ENCODE results near the gene SCCPDH. TPM values are rescaled to one million over a fixed set of nuclear protein-coding genes. Genes with fewer than 3 reads are reported as not detected.
A peak's percentile ranks its signal among the peaks of the same experiment; 100 is the strongest.

SCCPDH gene
- total RNA-seq, 1 experiment from 2014 or later = 10.9 TPM

DNA sequence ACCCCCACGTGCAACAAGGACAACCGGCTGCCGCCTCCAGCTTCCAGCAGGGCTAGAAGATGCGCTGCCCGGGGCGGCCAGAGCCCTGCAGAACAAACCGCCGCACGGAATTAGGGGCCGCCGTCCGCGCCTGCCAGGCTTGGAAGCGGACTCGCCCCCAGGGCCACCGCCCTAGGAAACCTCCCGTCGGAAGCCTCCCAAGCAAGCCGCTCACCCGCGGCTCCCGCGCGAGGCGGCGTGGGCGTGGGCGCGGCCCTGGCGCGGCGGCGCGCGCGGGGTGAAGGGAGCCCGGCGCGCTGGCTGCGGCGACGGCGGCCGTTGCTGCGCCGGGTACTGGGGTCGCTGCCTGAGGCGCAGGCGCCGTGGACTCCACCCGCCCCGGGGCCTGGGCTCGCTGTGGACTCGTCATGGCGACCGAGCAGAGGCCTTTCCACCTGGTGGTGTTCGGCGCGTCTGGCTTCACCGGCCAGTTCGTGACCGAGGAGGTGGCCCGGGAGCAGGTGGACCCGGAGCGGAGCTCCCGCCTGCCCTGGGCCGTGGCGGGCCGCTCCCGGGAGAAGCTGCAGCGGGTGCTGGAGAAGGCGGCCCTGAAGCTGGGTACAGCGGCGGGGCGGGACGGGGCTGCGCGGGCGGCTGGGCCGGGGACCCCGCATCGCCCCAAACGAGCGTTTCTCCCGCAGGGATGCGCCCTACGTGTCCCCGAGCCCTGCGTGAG, at the start of gene SCCPDH (continued):
- TF ChIP-seq TEAD4 (CRISPR knock-in tag; IDR thresholded peaks at IDR 0.05) = no peak
- TF ChIP-seq, protein P1, sequence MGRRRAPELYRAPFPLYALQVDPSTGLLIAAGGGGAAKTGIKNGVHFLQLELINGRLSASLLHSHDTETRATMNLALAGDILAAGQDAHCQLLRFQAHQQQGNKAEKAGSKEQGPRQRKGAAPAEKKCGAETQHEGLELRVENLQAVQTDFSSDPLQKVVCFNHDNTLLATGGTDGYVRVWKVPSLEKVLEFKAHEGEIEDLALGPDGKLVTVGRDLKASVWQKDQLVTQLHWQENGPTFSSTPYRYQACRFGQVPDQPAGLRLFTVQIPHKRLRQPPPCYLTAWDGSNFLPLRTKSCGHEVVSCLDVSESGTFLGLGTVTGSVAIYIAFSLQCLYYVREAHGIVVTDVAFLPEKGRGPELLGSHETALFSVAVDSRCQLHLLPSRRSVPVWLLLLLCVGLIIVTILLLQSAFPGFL (CRISPR knock-in tag; IDR thresholded peaks at IDR 0.05; ENCODE audit: borderline replicate concordance) = no peak
- TF ChIP-seq, protein P2, sequence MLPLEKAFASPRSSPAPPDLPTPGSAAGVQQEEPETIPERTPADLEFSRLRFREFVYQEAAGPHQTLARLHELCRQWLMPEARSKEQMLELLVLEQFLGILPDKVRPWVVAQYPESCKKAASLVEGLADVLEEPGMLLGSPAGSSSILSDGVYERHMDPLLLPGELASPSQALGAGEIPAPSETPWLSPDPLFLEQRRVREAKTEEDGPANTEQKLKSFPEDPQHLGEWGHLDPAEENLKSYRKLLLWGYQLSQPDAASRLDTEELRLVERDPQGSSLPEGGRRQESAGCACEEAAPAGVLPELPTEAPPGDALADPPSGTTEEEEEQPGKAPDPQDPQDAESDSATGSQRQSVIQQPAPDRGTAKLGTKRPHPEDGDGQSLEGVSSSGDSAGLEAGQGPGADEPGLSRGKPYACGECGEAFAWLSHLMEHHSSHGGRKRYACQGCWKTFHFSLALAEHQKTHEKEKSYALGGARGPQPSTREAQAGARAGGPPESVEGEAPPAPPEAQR (CRISPR knock-in tag; IDR thresholded peaks at IDR 0.05) = no peak
- TF ChIP-seq, protein P3, sequence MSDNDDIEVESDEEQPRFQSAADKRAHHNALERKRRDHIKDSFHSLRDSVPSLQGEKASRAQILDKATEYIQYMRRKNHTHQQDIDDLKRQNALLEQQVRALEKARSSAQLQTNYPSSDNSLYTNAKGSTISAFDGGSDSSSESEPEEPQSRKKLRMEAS (CRISPR knock-in tag; IDR thresholded peaks at IDR 0.05) = peak; percentile 1; the same call in 1 of the 2 replicates

DNA sequence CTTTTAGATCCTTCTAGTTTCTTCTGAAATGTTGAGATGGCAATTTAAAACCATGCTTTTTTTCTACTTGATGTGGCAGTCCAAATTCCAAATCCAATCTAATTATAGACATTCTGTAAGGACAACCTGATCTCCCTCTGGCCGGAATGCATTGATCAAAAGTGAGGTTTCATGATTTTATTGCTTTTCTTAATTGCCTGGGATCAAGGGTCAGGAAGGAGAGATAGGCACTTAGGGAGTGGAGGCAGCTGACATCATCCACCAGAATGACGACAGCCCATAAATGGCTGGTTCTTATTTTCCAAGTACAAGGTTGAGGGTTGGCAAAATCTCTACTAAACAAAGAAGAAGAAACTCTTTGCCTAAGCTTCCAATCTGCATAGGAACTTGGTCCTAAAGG, 46.4 kb upstream of the SCCPDH start:
- H3K27me3 Mint-ChIP-seq (ENCODE audit: low read depth) = no peaks in the 10 kb centered on the region
- TF ChIP-seq ELF4 (CRISPR knock-in tag; IDR thresholded peaks at IDR 0.05; ENCODE audit: low read depth) (no peak), ZNF138 (CRISPR knock-in tag; conservative IDR thresholded peaks at IDR 0.05) (no peak), GRHL2 (CRISPR knock-in tag; IDR thresholded peaks at IDR 0.05; ENCODE audit: insufficient replicate concordance, severe bottlenecking) (no peak), ZNF423 (CRISPR knock-in tag; IDR thresholded peaks at IDR 0.05) (no peak), RELA (CRISPR knock-in tag; IDR thresholded peaks at IDR 0.05; ENCODE audit: borderline replicate concordance) (no peak), NFATC4 (CRISPR knock-in tag; IDR thresholded peaks at IDR 0.05) (no peak), PRRX2 (CRISPR knock-in tag; IDR thresholded peaks at IDR 0.05) (no peak), GABPB1 (CRISPR knock-in tag; IDR thresholded peaks at IDR 0.05) (no peak)
- TF ChIP-seq, protein P4, sequence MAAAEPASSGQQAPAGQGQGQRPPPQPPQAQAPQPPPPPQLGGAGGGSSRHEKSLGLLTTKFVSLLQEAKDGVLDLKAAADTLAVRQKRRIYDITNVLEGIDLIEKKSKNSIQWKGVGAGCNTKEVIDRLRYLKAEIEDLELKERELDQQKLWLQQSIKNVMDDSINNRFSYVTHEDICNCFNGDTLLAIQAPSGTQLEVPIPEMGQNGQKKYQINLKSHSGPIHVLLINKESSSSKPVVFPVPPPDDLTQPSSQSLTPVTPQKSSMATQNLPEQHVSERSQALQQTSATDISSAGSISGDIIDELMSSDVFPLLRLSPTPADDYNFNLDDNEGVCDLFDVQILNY (CRISPR knock-in tag; IDR thresholded peaks at IDR 0.05) = no peak
- TF ChIP-seq, protein P5, sequence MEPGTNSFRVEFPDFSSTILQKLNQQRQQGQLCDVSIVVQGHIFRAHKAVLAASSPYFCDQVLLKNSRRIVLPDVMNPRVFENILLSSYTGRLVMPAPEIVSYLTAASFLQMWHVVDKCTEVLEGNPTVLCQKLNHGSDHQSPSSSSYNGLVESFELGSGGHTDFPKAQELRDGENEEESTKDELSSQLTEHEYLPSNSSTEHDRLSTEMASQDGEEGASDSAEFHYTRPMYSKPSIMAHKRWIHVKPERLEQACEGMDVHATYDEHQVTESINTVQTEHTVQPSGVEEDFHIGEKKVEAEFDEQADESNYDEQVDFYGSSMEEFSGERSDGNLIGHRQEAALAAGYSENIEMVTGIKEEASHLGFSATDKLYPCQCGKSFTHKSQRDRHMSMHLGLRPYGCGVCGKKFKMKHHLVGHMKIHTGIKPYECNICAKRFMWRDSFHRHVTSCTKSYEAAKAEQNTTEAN (CRISPR knock-in tag; IDR thresholded peaks at IDR 0.05) = no peak
- TF ChIP-seq, protein P6, sequence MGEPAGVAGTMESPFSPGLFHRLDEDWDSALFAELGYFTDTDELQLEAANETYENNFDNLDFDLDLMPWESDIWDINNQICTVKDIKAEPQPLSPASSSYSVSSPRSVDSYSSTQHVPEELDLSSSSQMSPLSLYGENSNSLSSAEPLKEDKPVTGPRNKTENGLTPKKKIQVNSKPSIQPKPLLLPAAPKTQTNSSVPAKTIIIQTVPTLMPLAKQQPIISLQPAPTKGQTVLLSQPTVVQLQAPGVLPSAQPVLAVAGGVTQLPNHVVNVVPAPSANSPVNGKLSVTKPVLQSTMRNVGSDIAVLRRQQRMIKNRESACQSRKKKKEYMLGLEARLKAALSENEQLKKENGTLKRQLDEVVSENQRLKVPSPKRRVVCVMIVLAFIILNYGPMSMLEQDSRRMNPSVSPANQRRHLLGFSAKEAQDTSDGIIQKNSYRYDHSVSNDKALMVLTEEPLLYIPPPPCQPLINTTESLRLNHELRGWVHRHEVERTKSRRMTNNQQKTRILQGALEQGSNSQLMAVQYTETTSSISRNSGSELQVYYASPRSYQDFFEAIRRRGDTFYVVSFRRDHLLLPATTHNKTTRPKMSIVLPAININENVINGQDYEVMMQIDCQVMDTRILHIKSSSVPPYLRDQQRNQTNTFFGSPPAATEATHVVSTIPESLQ (CRISPR knock-in tag; IDR thresholded peaks at IDR 0.05) = no peak
- TF ChIP-seq, protein P7, sequence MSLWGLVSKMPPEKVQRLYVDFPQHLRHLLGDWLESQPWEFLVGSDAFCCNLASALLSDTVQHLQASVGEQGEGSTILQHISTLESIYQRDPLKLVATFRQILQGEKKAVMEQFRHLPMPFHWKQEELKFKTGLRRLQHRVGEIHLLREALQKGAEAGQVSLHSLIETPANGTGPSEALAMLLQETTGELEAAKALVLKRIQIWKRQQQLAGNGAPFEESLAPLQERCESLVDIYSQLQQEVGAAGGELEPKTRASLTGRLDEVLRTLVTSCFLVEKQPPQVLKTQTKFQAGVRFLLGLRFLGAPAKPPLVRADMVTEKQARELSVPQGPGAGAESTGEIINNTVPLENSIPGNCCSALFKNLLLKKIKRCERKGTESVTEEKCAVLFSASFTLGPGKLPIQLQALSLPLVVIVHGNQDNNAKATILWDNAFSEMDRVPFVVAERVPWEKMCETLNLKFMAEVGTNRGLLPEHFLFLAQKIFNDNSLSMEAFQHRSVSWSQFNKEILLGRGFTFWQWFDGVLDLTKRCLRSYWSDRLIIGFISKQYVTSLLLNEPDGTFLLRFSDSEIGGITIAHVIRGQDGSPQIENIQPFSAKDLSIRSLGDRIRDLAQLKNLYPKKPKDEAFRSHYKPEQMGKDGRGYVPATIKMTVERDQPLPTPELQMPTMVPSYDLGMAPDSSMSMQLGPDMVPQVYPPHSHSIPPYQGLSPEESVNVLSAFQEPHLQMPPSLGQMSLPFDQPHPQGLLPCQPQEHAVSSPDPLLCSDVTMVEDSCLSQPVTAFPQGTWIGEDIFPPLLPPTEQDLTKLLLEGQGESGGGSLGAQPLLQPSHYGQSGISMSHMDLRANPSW (CRISPR knock-in tag; conservative IDR thresholded peaks at IDR 0.05; ENCODE audit: low read depth) = no peak
- TF ChIP-seq, protein P8, sequence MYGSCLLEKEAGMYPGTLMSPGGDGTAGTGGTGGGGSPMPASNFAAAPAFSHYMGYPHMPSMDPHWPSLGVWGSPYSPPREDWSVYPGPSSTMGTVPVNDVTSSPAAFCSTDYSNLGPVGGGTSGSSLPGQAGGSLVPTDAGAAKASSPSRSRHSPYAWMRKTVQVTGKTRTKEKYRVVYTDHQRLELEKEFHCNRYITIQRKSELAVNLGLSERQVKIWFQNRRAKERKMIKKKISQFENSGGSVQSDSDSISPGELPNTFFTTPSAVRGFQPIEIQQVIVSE (CRISPR knock-in tag; IDR thresholded peaks at IDR 0.05; ENCODE audit: borderline replicate concordance) = no peak
- no peak overlapping the region for H3K4me3 Mint-ChIP-seq
- CTCF ChIA-PET = no interaction called here
- H3K36me3 Mint-ChIP-seq = no peaks in the 10 kb centered on the region
- H3K27ac Mint-ChIP-seq = no peak overlapping the region
- POLR2A ChIA-PET = no interaction called here
- DNase-seq (ENCODE audit: low spot score) = no peak
- ATAC-seq = no peak
- no peaks in the 10 kb centered on the region for H3K9me3 Mint-ChIP-seq
- H3K4me1 Mint-ChIP-seq = peaks cover 8% of the 10 kb centered on the region

Data from WTC11 (cell line).